Upper lobe of right lung (tissue), 1 donor: ENCODE measurements around the gene CIRBP. TPM values are rescaled to one million over a fixed set of nuclear protein-coding genes. Genes with fewer than 3 reads are reported as not detected.
"Not testable (repeated sequence)": the region's sequence is repeated elsewhere in the genome, so short reads cannot be mapped to it uniquely, and the experiment has no call there.

Experiments
- ATAC-seq: fragments of 200-7000 bp; cut with Tn5 transposase; one replicate; pipeline ENCODE4 v1.9.1; 2020; ENCODE audit warnings: mild to moderate bottlenecking, moderate library complexity
- DNase-seq: peaks from one replicate; pipeline ENCODE4 v3.0.0-alpha.2; 2020
- H3K27ac ChIP-seq: fragments of 200-600 bp; one replicate; pipeline ENCODE4 v1.8.0; 2022
- H3K27me3 ChIP-seq: fragments of 200-600 bp; one replicate; pipeline ENCODE4 v1.8.0; 2022; ENCODE audit warnings: mild to moderate bottlenecking
- H3K36me3 ChIP-seq: fragments of 200-600 bp; one replicate; pipeline ENCODE4 v1.8.0; 2022
- H3K4me1 ChIP-seq: fragments of 200-600 bp; one replicate; pipeline ENCODE4 v1.8.0; 2022
- H3K4me3 ChIP-seq: fragments of 200-600 bp; one replicate; pipeline ENCODE4 v1.8.0; 2022; ENCODE audit warnings: mild to moderate bottlenecking
- H3K9me3 ChIP-seq: fragments of 200-600 bp; one replicate; pipeline ENCODE4 v1.8.0; 2022
- intact Hi-C: fragments of 100-400 bp; cut with DNase I; formaldehyde crosslinking; loops from one replicate; pipeline ENCODE4 v1.11.0; 2022
- total RNA-seq: library from RNA; stranded (reverse); fragmentation: NEBNext Ultra II Directional; extraction: Animal tissue kit (Norgen Biotek cat#: 25700); gene quantifications from one replicate; pipeline ENCODE4 v1.2.1, GENCODE V29; 2021
- TF ChIP-seq, protein P1 (sequence below): fragments of 200-600 bp; IDR thresholded peaks from one replicate; pipeline ENCODE4 v1.8.0; 2022; ENCODE audit warnings: antibody characterized with exemption
- donor health status: DM: no; HTN: yes; CAD: no; lungs with severe emphysema.

The CIRBP gene
- total RNA-seq, 1 donor from 2014 or later = 322 TPM

DNA sequence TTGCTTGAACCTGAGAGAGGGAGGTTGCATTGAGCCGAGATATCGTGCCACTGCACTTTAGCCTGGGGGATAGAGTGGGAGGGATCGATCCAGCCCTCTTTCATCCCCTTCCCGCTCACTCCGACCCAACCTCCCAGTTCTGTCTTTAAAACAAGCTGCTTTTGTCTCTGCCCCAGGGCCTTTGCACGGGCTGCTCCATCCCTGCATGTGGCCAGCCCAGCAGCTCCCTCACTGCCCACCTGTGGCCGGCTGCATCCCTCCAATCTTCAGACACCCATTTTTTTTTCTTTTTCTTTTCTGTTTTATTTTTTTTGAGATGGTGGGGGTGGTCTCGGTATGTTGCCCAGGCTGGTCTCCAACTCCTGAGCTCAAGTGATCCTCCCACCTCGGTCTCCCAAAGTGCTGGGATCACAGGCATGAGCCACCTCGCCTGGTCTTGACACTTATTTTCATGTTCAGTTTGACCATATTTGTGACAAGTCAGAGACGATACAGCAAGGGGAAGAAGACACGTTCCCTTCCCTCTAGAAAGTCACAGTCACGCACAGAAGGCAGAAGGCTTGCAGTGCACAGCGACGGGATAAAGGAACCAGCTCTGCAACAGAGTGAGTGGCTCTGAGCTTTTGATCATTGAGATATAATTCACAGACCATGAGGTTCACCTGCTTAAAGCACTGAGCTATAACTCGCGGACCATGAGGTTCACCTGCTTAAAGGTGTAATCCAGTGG lies 48.3 kb downstream of the CIRBP start:
- ATAC-seq = no peak
- Histone ChIP-seq H3K9me3 (no peaks in the 10 kb centered on the region), H3K4me3 (no peak overlapping the region), H3K27ac (no peak overlapping the region), H3K27me3 (peaks cover 79% of the 10 kb centered on the region), H3K4me1 (no peaks in the 10 kb centered on the region), H3K36me3 (no peaks in the 10 kb centered on the region)
- TF ChIP-seq, protein P1, sequence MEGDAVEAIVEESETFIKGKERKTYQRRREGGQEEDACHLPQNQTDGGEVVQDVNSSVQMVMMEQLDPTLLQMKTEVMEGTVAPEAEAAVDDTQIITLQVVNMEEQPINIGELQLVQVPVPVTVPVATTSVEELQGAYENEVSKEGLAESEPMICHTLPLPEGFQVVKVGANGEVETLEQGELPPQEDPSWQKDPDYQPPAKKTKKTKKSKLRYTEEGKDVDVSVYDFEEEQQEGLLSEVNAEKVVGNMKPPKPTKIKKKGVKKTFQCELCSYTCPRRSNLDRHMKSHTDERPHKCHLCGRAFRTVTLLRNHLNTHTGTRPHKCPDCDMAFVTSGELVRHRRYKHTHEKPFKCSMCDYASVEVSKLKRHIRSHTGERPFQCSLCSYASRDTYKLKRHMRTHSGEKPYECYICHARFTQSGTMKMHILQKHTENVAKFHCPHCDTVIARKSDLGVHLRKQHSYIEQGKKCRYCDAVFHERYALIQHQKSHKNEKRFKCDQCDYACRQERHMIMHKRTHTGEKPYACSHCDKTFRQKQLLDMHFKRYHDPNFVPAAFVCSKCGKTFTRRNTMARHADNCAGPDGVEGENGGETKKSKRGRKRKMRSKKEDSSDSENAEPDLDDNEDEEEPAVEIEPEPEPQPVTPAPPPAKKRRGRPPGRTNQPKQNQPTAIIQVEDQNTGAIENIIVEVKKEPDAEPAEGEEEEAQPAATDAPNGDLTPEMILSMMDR = no peak
- intact Hi-C loops = no loop called here
- DNase-seq = no peak

DNA sequence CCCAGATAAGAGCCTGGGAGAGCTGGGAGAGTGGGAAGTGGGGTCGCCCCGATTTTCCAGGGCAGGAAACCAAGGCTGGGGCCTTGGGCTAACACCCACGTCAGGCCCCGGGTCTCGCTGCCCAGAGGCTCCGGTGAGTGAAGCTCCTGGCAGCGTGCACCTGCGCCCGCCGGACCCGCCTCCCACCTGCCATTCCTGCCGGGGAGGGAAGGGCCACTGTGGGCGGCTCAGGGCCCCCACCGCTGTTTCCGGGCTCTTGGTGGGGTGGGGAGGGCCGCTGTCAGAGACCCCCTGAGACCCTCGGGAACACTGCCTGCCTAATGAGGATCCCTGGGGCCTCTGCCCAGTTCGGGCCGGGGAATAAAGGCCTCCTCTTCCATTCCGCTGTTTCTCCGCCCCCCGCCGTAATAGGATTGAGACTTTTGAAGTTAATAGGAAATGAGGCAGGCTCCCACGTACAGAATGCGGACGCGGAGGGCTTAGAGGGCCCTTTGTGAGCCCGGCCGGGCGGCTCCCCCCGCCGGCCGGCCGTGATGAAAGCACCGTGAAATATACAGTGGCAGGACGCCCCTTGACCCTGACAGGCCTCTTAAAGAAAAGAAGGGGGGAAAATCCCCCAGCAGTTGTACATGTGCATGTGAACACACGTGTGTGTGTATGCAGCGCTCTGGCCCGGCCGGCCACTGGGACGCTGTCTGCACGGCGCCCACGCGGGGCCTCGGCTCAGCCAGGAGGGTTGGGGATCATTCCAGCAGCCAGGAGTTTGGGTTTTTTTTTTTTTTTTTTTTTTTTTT lies 49.7 kb downstream of the CIRBP start:
- H3K4me3 ChIP-seq = no peak overlapping the region
- H3K9me3 ChIP-seq = no peaks in the 10 kb centered on the region
- no peaks in the 10 kb centered on the region for H3K4me1 ChIP-seq
- H3K36me3 ChIP-seq = no peaks in the 10 kb centered on the region
- H3K27ac ChIP-seq = no peak overlapping the region
- intact Hi-C loops = no loop called here
- TF ChIP-seq, protein P1 = no peak
- peaks cover 75% of the 10 kb centered on the region for H3K27me3 ChIP-seq
- ATAC-seq = no peak
- DNase-seq = no peak

DNA sequence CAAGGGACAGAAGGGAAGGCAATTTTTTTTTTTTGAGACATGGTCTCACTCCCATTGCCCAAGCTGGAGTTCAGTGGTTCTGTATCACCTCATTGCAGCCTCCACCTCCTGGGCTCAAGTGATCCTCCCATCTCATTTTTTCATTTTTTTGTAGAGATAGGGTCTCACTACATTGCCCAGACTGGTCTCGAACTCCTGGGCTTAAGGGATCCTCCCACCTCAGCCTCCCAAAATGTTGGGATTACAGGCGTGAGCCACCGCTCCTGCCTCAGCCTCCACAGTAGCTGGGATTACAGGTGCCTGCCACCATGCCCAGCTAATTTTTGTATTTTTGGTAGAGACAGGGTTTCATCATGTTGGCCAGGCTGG lies 51.1 kb downstream of the CIRBP start:
- H3K27ac ChIP-seq, H3K36me3 ChIP-seq, DNase-seq, H3K4me1 ChIP-seq, intact Hi-C loops, H3K4me3 ChIP-seq, ATAC-seq, H3K9me3 ChIP-seq: not testable (repeated sequence)
- H3K27me3 ChIP-seq = peaks cover 75% of the 10 kb centered on the region

DNA sequence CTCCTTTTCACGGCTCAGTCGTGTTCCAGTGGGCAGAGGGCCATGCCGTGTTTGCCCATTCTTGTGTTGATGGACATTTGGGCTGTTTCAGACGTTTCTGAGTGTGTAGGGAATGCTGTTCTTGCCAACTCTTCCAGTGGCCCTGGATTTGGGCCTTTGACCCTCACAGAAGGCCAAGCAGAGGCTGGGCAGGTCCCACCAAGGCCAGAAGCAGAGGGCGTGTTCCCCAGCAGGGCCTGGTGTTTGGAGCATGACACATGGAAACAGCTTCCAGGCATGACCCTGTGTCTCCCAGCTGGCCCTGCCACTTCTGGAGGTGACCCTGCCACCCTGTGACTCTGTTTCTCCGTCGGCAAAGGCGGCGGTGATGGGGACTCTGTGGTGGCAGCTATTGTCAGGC lies 52.4 kb downstream of the CIRBP start:
- DNase-seq (no peak), ATAC-seq (no peak)
- H3K27me3 ChIP-seq = peaks cover 70% of the 10 kb centered on the region
- H3K4me3 ChIP-seq = no peak overlapping the region
- H3K4me1 ChIP-seq = peaks cover 10% of the 10 kb centered on the region
- no peak overlapping the region for H3K27ac ChIP-seq
- intact Hi-C loops = no loop called here
- H3K36me3 ChIP-seq = no peaks in the 10 kb centered on the region
- no peaks in the 10 kb centered on the region for H3K9me3 ChIP-seq
- TF ChIP-seq, protein P1 = no peak

DNA sequence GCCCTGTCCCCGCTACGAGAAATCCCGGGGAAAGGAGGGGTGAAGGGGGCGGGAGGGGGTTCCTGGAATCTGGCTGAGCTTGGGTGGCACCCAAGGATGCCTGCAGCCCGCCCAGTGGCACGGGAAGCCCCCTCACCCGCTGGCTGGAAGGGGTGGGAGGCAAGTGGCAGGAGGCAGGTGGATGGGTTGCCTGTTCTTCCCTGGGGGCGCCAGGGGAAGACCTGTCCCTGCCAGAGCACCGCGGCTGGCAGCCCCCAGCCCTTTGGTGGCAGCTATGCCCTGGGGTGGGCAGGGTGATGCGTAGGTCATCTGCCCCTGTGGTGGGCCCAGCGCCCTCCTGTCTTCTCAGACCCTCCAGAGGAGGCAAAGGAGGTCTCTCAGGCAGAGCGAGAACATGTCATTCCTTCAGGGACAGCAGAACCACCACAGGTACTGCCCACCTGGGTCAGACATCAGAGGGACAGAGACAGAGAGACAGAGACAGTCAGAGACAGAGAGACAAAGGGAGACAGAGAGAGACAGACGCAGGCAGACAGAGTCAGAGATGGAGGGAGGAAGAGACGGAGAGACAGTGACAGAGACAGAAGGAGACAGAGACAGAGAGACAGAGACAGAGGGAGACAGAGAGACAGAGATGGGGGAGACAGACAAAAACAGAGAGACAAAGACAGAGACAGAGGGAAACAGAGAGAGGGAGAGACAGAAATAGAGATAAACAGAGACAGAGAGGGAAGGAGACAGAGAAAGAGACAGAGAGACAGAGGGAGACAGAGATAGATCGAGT lies 53.3 kb downstream of the CIRBP start:
- H3K9me3 ChIP-seq = no peaks in the 10 kb centered on the region
- TF ChIP-seq, protein P1 = no peak
- intact Hi-C loops = no loop called here
- no peak for DNase-seq
- H3K27me3 ChIP-seq = peaks cover 61% of the 10 kb centered on the region
- no peak for ATAC-seq
- no peak overlapping the region for H3K27ac ChIP-seq
- H3K36me3 ChIP-seq = no peaks in the 10 kb centered on the region
- H3K4me1 ChIP-seq = peaks cover 10% of the 10 kb centered on the region
- H3K4me3 ChIP-seq = no peak overlapping the region
